ENCODE data around the gene ATF6.

- TF ChIP-seq CTCF (IDR thresholded peaks at IDR 0.05) (no peak), POLR2A (IDR thresholded peaks at IDR 0.05) (no peak), EP300 (IDR thresholded peaks at IDR 0.05) (no peak)
Measured at GRCh38 chr1:161805399-161806197, 39.5 kb downstream of the ATF6 start.
